K562 (cell line): ENCODE results near the gene SMIM35. TPM values are rescaled to one million over a fixed set of nuclear protein-coding genes. Genes with fewer than 3 reads are reported as not detected.

Experiments used
- CC2D1A ChIP-seq: fragments of 450-650 bp; IDR thresholded peaks from 2 replicates; pipeline ENCODE4 v1.6.1; 2017; ENCODE audit warnings: mild to moderate bottlenecking
- ETV1 ChIP-seq: fragments of 450-650 bp; conservative IDR thresholded peaks from 2 replicates; pipeline ENCODE4 v1.6.1; 2016; ENCODE audit warnings: missing genetic modification characterization, control low read depth, low read depth, missing compliant biosample characterization
- GTF2F1 ChIP-seq: IDR thresholded peaks from 2 replicates; pipeline ENCODE4 v1.6.1; 2011; ENCODE audit warnings: low read depth, low read length, improper control_type of control experiment
- NCOA6 ChIP-seq: fragments of 450-650 bp; IDR thresholded peaks from 2 replicates; pipeline ENCODE4 v1.6.1; 2017; ENCODE audit warnings: mild to moderate bottlenecking
- PYGO2 ChIP-seq: fragments of 450-650 bp; IDR thresholded peaks from 2 replicates; pipeline ENCODE4 v1.6.1; 2016; ENCODE audit warnings: mild to moderate bottlenecking, missing genetic modification characterization, moderate library complexity, missing compliant biosample characterization
- RBBP5 ChIP-seq: fragments of 200-600 bp; sonication (generic); IDR thresholded peaks from 2 replicates; pipeline ENCODE4 v1.6.1; 2012; ENCODE audit warnings: borderline replicate concordance, mild to moderate bottlenecking, low read length, control low read depth, inconsistent platforms; ENCODE audit not compliant: insufficient read depth, poor library complexity, severe bottlenecking
- polyA plus RNA-seq, 8 experiments: library from polyadenylated mRNA; depleted of rRNA in 4 of 8; stranded (reverse) in 5 of 8; unstranded in 3 of 8; fragments of >200 nt; fragmentation: Nextera tagmentation in 2 of 8; fragmentation: Illumina TruSeq in 1 of 8; extraction: Ambion mirVana in 2 of 8; extraction: Trizol in 1 of 8; gene quantifications; 2 replicates each; pipeline versions ENCODE4 v1.2.1 to v1.2.3, GENCODE V29; 2011 to 2014; ENCODE audit warnings: inconsistent platforms in 1 of 8, missing spikeins in 1 of 8
- total RNA-seq, 7 experiments: library from RNA; depleted of rRNA in 6 of 7; stranded (reverse); fragments of >200 nt in 6 of 7; fragmentation: Illumina TruSeq in 2 of 7; extraction: Trizol in 2 of 7; gene quantifications; 2 replicates each; pipeline versions ENCODE4 v1.2.1 to v1.2.3, GENCODE V29; 2011 to 2021; ENCODE audit warnings: low replicate concordance in 1 of 7
- TF ChIP-seq, protein P1 (sequence below): fragments of 450-650 bp; IDR thresholded peaks from 2 replicates; pipeline ENCODE4 v1.6.1; 2016; ENCODE audit warnings: borderline replicate concordance
- TF ChIP-seq, protein P2 (sequence below): fragments of 200-600 bp; sonication (generic); IDR thresholded peaks from one replicate; pipeline ENCODE4 v1.6.1; 2012; ENCODE audit warnings: mild to moderate bottlenecking, low read depth, low read length, inconsistent platforms
- TF ChIP-seq, protein P3 (sequence below): fragments of 250-450 bp; sonication (Bioruptor Pico); IDR thresholded peaks from 2 replicates; pipeline ENCODE4 v1.5.0; 2022; ENCODE audit warnings: mild to moderate bottlenecking

Gene SMIM35
- total and polyA plus RNA-seq, 9 of the 15 experiments (the other 6 are each of a cell fraction or from before 2014, with no cell fraction given), result 0.03 TPM; not detected in 7

DNA sequence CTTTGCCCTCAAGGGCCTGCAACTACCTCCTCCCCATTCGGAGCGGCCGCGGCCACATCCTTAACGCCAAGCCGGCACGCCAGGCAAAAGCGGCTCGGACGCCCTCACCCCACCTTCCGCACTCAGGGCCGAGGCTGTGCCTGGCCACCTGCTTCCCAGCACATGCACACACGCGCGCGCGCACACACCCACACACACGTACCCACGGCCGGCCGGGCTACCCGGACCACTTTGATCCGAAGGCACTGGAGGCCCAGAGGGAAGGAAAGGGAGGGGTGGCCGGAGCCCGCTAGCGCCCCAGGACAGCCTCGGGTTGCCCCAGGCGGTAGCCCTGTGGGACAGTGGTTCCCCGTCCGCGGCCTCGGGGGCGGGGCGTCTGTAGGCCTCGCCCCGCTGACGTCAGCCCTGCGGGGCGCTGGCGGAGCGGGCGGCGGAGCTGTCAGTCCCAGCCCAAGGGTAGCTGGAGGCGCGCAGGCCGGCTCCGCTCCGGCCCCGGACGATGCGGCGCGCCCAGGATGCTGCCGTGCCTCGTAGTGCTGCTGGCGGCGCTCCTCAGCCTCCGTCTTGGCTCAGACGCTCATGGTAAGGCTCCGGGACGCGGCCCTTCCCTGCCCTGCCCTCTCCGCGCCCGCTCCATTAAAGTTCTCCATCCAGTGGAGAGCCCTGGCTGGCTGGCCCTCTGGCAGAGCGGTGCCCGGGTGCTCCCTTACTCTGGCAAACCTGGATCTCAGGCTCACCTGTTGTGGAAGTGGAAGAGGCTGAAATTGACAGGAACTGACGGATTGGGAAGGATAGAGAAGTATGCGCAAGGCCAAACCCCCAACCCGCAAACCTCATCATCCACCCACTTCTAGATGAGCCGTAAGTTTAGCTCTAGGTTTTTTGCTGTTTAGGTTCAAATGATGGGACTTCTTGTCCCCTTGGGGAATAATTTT lies 100.5 kb downstream of the SMIM35 start, which contains the start of gene IL10RA (continued):
- no peak for TF ChIP-seq PYGO2
- TF ChIP-seq, protein P1, sequence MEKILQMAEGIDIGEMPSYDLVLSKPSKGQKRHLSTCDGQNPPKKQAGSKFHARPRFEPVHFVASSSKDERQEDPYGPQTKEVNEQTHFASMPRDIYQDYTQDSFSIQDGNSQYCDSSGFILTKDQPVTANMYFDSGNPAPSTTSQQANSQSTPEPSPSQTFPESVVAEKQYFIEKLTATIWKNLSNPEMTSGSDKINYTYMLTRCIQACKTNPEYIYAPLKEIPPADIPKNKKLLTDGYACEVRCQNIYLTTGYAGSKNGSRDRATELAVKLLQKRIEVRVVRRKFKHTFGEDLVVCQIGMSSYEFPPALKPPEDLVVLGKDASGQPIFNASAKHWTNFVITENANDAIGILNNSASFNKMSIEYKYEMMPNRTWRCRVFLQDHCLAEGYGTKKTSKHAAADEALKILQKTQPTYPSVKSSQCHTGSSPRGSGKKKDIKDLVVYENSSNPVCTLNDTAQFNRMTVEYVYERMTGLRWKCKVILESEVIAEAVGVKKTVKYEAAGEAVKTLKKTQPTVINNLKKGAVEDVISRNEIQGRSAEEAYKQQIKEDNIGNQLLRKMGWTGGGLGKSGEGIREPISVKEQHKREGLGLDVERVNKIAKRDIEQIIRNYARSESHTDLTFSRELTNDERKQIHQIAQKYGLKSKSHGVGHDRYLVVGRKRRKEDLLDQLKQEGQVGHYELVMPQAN, result peak; percentile 81; the same call in 1 of the 2 replicates
- TF ChIP-seq, protein P2, sequence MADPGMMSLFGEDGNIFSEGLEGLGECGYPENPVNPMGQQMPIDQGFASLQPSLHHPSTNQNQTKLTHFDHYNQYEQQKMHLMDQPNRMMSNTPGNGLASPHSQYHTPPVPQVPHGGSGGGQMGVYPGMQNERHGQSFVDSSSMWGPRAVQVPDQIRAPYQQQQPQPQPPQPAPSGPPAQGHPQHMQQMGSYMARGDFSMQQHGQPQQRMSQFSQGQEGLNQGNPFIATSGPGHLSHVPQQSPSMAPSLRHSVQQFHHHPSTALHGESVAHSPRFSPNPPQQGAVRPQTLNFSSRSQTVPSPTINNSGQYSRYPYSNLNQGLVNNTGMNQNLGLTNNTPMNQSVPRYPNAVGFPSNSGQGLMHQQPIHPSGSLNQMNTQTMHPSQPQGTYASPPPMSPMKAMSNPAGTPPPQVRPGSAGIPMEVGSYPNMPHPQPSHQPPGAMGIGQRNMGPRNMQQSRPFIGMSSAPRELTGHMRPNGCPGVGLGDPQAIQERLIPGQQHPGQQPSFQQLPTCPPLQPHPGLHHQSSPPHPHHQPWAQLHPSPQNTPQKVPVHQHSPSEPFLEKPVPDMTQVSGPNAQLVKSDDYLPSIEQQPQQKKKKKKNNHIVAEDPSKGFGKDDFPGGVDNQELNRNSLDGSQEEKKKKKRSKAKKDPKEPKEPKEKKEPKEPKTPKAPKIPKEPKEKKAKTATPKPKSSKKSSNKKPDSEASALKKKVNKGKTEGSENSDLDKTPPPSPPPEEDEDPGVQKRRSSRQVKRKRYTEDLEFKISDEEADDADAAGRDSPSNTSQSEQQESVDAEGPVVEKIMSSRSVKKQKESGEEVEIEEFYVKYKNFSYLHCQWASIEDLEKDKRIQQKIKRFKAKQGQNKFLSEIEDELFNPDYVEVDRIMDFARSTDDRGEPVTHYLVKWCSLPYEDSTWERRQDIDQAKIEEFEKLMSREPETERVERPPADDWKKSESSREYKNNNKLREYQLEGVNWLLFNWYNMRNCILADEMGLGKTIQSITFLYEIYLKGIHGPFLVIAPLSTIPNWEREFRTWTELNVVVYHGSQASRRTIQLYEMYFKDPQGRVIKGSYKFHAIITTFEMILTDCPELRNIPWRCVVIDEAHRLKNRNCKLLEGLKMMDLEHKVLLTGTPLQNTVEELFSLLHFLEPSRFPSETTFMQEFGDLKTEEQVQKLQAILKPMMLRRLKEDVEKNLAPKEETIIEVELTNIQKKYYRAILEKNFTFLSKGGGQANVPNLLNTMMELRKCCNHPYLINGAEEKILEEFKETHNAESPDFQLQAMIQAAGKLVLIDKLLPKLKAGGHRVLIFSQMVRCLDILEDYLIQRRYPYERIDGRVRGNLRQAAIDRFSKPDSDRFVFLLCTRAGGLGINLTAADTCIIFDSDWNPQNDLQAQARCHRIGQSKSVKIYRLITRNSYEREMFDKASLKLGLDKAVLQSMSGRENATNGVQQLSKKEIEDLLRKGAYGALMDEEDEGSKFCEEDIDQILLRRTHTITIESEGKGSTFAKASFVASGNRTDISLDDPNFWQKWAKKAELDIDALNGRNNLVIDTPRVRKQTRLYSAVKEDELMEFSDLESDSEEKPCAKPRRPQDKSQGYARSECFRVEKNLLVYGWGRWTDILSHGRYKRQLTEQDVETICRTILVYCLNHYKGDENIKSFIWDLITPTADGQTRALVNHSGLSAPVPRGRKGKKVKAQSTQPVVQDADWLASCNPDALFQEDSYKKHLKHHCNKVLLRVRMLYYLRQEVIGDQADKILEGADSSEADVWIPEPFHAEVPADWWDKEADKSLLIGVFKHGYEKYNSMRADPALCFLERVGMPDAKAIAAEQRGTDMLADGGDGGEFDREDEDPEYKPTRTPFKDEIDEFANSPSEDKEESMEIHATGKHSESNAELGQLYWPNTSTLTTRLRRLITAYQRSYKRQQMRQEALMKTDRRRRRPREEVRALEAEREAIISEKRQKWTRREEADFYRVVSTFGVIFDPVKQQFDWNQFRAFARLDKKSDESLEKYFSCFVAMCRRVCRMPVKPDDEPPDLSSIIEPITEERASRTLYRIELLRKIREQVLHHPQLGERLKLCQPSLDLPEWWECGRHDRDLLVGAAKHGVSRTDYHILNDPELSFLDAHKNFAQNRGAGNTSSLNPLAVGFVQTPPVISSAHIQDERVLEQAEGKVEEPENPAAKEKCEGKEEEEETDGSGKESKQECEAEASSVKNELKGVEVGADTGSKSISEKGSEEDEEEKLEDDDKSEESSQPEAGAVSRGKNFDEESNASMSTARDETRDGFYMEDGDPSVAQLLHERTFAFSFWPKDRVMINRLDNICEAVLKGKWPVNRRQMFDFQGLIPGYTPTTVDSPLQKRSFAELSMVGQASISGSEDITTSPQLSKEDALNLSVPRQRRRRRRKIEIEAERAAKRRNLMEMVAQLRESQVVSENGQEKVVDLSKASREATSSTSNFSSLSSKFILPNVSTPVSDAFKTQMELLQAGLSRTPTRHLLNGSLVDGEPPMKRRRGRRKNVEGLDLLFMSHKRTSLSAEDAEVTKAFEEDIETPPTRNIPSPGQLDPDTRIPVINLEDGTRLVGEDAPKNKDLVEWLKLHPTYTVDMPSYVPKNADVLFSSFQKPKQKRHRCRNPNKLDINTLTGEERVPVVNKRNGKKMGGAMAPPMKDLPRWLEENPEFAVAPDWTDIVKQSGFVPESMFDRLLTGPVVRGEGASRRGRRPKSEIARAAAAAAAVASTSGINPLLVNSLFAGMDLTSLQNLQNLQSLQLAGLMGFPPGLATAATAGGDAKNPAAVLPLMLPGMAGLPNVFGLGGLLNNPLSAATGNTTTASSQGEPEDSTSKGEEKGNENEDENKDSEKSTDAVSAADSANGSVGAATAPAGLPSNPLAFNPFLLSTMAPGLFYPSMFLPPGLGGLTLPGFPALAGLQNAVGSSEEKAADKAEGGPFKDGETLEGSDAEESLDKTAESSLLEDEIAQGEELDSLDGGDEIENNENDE, result no peak
- TF ChIP-seq CC2D1A, result no peak
- peak; percentile 90 for TF ChIP-seq RBBP5
- TF ChIP-seq ETV1 (tag), result 0 out of 2 replicates have a peak, but pooled peaks have one; percentile 33
- no peak for TF ChIP-seq NCOA6
- TF ChIP-seq GTF2F1, result 0 out of 2 replicates have a peak, but pooled peaks have one; percentile 61
- TF ChIP-seq, protein P3, sequence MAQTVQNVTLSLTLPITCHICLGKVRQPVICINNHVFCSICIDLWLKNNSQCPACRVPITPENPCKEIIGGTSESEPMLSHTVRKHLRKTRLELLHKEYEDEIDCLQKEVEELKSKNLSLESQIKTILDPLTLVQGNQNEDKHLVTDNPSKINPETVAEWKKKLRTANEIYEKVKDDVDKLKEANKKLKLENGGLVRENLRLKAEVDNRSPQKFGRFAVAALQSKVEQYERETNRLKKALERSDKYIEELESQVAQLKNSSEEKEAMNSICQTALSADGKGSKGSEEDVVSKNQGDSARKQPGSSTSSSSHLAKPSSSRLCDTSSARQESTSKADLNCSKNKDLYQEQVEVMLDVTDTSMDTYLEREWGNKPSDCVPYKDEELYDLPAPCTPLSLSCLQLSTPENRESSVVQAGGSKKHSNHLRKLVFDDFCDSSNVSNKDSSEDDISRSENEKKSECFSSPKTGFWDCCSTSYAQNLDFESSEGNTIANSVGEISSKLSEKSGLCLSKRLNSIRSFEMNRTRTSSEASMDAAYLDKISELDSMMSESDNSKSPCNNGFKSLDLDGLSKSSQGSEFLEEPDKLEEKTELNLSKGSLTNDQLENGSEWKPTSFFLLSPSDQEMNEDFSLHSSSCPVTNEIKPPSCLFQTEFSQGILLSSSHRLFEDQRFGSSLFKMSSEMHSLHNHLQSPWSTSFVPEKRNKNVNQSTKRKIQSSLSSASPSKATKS (CRISPR knock-in tag), result no peak
